Measurements from ENCODE around the gene SPACA6.
A peak's percentile ranks its signal among the peaks of the same experiment; 100 is the strongest.
"Not testable (repeated sequence)": the region's sequence is repeated elsewhere in the genome, so short reads cannot be mapped to it uniquely, and the experiment has no call there.

Gene SPACA6

GRCh38 chr19:51706885-51707284 is 13.8 kb downstream of the SPACA6 start:
- DNase-seq: no peak

- DNase-seq: no peak
These were observed 15.7 kb downstream of the SPACA6 start for GRCh38 chr19:51708811-51709210.

DNA sequence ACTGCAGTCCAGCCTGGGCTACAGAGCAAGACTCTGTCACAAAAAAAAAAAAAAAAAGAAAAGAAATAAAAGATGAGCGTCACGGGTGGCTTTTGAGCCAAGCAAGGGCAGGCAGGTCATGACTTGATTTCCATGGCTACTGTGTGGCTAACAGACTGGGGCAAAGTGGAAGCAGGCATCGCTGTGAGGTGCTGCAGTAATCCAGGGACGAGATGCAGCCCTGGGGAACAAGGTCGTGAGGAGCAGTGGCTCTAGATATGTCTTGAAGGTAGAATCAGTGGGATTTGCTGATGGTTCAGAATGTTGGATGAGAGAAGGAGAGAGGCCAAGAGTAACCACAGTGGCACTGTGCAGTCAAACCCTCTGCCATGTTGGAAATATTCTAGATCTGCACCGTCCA is 16.4 kb downstream of the SPACA6 start:
- no peak for DNase-seq

GRCh38 chr19:51710163-51710562 is 17.0 kb downstream of the SPACA6 start:
- no peak for DNase-seq

GRCh38 chr19:51711702-51712101 is 18.6 kb downstream of the SPACA6 start:
- DNase-seq: no peak

DNA sequence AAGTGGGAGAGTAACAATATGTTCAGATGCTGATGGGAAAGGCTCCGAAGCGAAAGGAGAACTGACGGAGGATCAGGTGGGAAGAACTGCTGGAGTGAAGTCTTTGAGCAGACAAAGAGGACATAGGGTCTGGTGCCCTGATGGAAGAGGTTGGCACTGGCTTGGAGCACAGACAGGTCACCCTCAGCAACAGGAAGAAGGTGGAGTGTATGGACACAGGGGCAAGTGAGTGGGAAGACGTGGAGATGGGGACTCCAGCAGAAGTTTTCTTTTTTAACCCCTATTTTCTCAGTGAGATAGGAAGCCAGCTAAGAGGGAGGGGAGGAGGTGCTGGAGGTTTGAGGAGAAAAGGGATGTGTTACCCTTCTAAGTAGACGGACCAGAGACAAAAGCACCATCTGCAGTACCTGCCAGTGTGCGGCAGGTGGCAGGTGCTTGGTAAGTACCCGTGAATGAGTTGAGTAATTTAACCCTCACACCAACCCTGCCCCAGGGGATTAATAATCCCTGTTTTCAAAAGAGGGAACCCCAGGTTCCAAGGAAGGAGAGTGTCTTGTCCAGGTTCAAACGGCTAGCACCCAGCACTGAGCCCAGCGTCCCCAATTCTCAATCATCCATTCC is 19.4 kb downstream of the SPACA6 start:
- peak; percentile 75 for DNase-seq

DNA sequence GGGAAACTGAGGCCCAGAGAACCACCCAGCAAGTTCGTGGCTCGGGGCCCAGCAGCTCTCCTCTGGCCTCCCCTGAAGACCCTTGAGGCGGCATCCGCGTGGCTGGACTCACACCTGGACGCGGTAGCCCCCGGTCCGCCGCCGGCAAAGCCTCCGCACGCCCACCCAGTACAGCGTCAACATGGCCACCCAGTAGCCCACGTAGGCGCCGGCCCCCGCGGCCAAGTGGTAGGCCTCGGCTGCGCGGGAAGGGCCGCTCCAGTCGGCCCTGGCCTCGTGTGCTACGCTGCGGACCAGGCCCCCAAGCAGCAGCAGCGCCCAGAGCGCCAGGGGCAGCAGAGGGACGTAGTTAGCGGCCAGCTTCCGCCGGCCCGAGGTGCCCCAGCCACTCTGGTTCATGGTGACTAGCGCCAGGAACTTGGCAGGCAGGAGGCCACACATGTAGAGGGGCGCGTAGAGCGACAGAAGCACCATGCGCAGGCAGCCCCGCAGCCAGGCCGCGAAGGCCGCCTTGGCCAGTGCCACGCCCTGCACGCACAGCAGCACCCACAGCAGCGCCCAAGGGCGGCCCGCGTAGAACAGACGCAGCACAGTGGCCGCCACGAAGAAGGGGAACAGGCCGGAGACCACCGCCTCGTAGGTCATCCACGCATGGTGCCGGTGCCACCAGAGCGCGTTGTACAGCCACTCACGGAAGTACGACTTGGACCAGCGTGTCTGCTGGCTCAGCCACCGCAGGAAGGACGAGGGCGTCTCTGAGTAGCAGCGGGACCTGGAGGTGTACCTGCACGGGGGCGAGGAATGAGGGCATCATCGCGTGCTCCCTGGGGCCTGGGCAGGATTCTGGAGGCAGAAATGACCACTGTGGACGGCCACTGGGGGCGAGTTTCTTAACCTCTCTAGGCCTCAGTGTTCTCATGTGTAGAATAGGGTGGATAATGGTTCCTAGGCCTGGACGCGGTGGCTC is 20.5 kb downstream of the SPACA6 start:
- no peak for DNase-seq

GRCh38 chr19:51714848-51715247 is 21.7 kb downstream of the SPACA6 start:
- no peak for DNase-seq

DNA sequence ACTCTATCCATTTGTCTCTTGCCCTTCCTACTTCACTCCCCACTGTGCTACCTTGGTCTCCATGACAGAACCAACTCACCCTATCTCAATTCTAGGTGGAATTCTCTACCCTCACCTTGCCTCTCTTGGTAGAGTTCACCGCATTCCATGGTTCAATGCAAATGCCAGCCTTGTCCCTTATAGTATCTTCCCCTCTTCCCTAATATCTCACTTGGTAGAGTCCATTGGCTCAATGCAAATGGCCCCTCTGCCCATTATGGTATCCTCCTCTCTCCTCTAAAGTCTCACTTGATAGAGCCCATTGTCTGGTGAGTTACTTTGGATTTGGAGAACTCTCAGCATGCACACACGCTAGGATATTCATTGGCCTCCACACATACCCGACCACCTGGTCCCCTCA is 22.7 kb downstream of the SPACA6 start:
- no peak for DNase-seq

- no peak for DNase-seq
These were observed 23.8 kb downstream of the SPACA6 start for GRCh38 chr19:51716925-51717324.

- peak; percentile 59 for DNase-seq
These were observed 26.3 kb downstream of the SPACA6 start for GRCh38 chr19:51719251-51719988.

GRCh38 chr19:51721905-51722304 is 28.8 kb downstream of the SPACA6 start:
- DNase-seq: no peak

DNA sequence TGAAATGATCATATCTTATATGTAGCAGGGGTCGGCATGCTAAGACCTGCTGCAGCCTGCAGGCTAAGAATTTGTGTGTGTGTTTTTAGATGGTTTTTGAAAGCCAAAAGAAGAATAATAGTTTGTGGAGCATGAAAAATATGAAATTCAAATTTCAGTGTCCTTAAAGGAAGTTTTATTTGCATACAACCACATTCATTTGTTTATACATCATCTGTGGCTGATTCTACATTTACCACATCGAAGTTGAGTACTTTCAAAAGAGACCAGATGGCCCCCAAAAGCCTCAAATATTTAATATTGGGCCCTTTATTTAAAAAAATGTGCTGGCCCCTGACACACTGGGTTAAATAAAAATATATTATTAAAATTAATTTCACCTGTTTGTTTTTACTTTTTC is 29.4 kb downstream of the SPACA6 start:
- no peak for DNase-seq

- no peak for DNase-seq
These were observed 31.4 kb downstream of the SPACA6 start for GRCh38 chr19:51724543-51724942.

DNA sequence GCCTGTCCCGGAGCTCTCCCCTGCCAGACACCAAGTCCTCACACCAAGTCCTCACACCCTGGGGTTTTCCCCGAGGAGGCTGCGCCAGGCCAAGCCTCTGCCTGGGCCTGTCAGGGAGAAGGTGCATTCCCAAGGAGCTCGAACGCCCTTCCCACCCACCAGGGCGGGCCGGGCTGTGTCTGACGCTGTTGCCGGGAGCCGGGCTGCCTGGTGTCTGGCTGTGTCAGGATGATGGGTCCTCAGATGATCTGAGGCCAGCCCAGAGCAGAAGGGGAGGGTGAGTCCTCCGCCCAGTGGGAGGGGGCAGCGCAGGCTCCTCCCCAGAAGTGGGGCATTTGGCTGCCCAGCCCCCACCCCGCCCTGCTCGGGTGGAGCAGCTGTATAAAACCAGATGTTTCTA is 32.9 kb downstream of the SPACA6 start:
- DNase-seq: peak; percentile 67

DNA sequence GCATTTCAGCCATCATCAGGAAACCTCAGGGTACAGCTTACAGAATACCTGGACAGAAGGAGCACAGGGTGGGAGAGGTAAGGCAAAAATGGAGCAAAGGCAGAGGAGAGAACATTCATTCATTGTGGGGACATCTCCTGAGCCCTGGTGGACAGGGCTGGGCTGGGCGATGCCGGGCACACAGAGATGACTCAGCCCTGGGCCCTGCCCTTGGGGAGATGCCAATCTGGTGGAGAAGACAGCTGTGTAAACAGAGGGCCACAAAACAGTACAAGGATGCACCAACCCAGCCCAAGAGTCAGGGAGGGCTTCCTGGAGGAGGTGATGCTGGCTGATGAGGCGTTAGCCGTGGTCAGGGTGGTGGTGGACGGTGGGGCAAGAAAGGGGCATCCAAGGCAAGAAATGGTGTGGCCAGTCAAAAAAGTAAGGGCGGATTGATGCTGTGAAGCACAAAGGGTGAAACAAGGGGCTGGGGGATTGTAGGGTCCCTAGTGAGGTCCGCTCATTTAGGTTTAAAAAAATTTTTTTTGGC is 34.3 kb downstream of the SPACA6 start:
- no peak for DNase-seq

- no peak for DNase-seq
These were observed 36.7 kb downstream of the SPACA6 start for GRCh38 chr19:51729781-51730180.

DNA sequence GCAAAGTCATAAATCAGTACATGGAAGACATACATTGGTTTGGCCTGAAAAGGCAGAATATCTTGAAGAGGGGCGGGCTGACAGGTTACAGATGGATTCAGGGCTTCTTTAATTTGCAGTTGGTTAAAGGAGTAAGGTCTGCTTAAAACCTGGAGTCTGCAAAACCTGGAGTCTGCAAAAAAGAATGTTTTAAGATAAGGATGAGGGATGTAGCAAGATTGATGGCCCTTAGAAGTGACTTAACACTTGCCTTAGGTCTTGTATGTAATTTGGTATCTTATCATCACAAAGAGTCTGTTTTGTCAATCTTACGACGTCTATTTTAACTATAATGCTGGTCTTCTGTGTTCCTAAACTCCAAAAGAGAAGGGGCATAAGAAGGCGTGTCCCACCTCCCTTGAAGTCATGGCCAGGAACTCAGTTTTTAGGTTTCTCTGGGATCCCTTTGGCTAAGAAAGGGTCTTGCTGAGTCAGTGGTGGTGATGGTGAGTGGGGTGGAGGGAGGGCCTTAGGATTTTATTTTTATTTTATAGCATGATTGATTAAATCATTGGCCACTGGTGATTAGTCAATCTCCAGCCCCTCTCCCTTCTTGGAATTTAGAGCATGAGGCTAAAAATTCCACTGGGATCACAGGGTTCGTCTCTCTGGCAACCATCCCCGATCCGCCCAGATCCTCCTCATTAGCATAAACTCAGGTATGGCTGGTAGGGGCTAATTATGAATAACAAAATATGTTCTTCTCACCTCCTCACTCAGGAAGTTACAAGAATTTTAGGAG is 40.8 kb downstream of the SPACA6 start:
- no peak for DNase-seq

GRCh38 chr19:51735759-51736449 is 42.8 kb downstream of the SPACA6 start:
- no peak for DNase-seq

- no peak for DNase-seq
These were observed 44.3 kb downstream of the SPACA6 start for GRCh38 chr19:51737389-51737788.

DNA sequence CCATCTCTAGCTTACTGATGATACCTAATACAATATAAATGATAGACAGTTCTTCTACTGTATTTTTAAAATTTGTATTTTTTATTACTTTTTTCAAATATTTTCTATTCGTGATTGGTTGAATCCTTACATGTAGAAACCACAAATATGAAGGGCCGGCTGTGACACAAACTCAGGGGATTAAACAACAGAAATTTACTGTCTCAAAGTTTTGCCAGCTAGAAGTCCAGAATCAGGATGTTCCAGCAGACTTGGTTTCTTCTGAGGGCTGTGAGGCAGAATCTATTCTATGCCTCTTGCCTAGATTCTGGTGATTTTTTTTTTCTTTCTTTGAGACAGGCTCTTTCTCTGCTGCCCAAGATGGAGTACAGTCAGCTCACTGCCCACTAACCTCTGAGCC is 44.8 kb downstream of the SPACA6 start:
- DNase-seq: no peak

GRCh38 chr19:51738523-51738922 is 45.4 kb downstream of the SPACA6 start:
- DNase-seq: not testable (repeated sequence)
